HG03060 (cell line): ENCODE results near the gene OCA2.

Experiments used
- ATAC-seq: cut with Tn5 transposase; IDR thresholded peaks from one replicate; pipeline ENCODE4 v1.9.1; 2021; ENCODE audit warnings: low read depth, moderate number of reproducible peaks; ENCODE audit not compliant: unreplicated experiment

The OCA2 gene

GRCh38 chr15:28105793-28106192 is 6.7 kb upstream of the OCA2 start:
- ATAC-seq = no peak

- ATAC-seq = no peak
Observed at GRCh38 chr15:28105224-28105791, 6.2 kb upstream of the OCA2 start.

GRCh38 chr15:28104326-28104725 is 5.2 kb upstream of the OCA2 start:
- no peak for ATAC-seq

- no peak for ATAC-seq
Observed at GRCh38 chr15:28103831-28104230, 4.7 kb upstream of the OCA2 start.

GRCh38 chr15:28101983-28102441 is 2.9 kb upstream of the OCA2 start:
- no peak for ATAC-seq

- ATAC-seq = no peak
Observed at GRCh38 chr15:28101201-28101600, 2.1 kb upstream of the OCA2 start.

GRCh38 chr15:28100516-28101195 is 1.5 kb upstream of the OCA2 start:
- ATAC-seq = no peak

GRCh38 chr15:28099555-28100140 is 533 bp upstream of the OCA2 start:
- ATAC-seq = no peak

GRCh38 chr15:28098360-28098765 is 752 bp downstream of the OCA2 start:
- no peak for ATAC-seq

- ATAC-seq = no peak
Observed at GRCh38 chr15:28097656-28098359, 1.3 kb downstream of the OCA2 start.

GRCh38 chr15:28096670-28097431 is 2.3 kb downstream of the OCA2 start:
- ATAC-seq = no peak

GRCh38 chr15:28096411-28096669 is 2.8 kb downstream of the OCA2 start:
- ATAC-seq = no peak

GRCh38 chr15:28094732-28095521 is 4.2 kb downstream of the OCA2 start:
- no peak for ATAC-seq

GRCh38 chr15:28093752-28094535 is 5.2 kb downstream of the OCA2 start:
- ATAC-seq = no peak

GRCh38 chr15:28091313-28091712 is 7.8 kb downstream of the OCA2 start:
- no peak for ATAC-seq

- peak; percentile 87 for ATAC-seq
Observed at GRCh38 chr15:28086175-28086703, 12.9 kb downstream of the OCA2 start.

GRCh38 chr15:28085489-28086174 is 13.5 kb downstream of the OCA2 start:
- ATAC-seq = no peak

GRCh38 chr15:28084547-28084946 is 14.6 kb downstream of the OCA2 start:
- no peak for ATAC-seq
